Measurements from ENCODE around the gene TSR3.
"Not testable (repeated sequence)": the region's sequence is repeated elsewhere in the genome, so short reads cannot be mapped to it uniquely, and the experiment has no call there.

Gene TSR3

DNA sequence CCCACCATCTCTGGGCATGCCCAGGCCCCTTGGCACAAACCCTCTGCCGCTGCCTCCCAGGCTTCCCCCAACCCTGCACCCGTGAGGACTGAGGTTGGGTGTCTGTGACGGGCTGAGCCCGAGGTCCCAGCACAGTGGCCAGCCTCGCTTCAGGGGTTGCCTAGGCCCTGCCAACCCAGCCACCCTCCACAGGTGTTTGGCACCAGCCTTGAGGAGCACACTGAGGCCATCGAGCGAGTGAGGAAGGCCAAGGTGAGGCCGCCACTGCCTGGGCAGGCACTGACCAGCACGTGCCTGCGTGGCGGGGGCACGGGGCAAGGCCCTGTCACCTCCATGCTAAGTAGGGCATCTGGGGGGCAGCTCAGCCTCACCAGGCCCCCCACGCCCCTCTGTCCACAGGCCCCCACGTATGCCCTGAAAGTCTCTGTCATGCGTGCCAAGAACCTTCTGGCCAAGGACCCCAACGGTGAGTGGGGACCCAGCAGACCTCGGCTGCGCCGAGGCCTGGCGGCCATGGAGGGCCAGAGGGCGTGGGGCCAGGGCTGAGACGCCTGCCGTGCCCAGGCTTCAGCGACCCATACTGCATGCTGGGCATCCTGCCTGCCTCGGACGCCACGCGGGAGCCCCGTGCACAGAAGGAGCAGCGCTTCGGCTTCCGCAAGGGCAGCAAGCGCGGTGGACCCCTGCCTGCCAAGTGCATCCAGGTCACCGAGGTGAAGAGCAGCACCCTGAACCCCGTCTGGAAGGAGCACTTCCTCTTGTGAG is 10.8 kb downstream of the TSR3 start:
- in situ Hi-C loops (cut with MboI; ENCODE audit: low sequenced_read_pairs) = no loop called here

DNA sequence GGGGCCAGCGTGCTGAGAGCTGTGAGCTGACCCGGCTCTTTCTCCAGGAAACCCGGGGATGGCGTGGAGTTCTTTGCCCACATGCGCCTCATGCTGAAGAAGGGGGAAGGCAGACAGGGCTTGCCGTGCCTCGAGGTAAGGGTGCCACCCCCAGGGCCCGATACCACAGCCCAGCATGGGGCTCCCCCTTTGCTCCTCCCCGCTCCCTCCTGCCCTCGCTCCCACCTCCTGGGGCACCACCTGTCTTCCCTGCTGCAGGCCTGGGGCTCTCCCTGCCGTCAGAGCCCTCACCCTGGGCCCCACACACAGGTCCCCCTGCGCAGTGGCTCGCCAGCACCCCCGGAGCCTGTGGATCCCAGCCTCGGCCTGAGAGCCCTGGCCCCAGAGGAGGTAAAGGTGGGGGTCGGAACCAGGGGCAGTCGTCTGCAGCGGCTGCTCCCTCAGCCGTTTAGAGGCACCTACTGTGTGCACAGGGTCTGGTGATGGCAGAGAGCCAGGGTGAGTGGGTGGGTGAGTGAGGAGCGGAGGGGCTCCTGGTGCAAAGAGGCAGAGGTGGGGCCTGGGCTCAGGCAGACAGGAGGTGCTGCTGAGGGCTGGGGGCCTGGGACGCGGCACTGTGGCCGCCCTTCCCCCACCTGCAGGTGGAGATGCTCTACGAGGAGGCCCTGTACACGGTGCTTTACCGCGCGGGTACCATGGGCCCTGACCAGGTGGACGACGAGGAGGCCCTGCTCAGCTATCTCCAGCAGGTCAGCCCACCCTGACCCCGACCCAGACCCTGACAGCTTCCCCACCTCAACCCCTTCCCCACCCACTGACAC is 12.6 kb downstream of the TSR3 start:
- in situ Hi-C loops (cut with MboI; ENCODE audit: low sequenced_read_pairs) = no loop called here

DNA sequence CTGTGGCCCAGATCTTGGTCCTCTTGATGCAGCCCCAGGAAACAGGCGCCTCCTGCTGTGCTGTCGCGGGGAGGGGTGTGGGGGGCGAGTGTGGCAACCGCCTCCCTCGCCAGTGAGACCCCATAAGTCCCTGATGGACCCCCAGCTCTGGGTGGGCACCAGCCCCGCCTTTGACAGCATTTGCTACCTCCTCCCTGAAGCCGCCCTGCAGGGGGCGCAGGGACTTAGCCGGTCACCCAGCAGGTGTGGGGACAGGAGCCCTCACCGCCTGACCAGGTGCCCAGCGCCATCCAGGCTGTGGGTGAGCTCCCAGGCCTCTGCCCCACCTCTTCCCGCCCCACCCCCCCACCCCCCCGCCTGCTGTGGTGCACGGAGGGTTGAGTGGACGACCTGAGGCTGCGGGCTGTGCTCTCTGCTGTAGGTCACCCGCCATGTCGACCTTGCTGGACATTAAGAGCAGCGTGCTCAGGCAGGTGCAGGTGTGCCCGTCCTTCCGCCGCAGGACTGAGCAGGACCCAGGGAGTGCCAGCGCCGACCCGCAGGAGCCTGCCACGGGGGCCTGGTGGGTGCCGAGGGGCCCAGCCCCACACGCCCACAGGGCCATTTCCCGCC is 13.5 kb downstream of the TSR3 start:
- in situ Hi-C loops (cut with MboI; ENCODE audit: low sequenced_read_pairs) = no loop called here

DNA sequence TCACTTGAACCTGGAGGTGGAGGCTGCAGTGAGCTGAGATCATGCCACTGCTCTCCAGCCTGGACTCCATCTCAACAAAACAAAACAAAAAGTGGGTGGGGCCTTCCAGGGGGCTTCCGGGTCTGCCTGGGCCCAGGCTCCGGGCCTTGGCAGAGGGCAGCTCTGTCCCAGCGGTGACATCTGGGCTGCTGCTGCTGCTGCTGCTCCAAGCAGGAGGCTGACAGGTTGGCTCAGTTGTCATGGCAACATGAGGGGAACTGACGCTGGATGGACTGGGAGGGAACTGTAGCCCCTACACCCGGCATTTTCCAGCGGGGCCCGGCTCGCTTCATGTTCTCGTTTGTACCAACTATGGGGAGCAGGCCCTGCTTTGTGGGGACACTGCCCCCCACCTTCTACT is 14.2 kb downstream of the TSR3 start:
- in situ Hi-C loops (cut with MboI; ENCODE audit: low sequenced_read_pairs) = no loop called here

DNA sequence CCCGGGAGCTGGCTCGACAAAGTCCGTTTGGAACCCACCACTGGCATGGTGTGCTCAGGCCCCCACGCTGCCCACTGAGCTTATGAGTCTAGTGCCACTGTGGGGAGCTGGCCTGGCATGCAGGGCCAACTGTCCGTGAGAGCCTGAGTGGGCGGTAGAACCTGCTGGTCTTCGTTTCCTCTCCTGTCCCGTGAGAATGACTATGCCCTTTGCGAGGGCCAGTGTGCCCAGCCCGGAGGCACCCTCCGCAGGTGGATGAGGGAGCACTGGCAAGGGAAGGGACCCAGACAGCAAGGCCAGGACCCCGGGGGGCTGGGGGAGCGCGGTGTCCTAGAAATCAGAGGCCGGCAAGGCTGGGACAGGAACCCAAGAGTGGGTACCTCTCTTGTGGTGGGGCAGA is 15.1 kb downstream of the TSR3 start:
- in situ Hi-C loops (cut with MboI; ENCODE audit: low sequenced_read_pairs) = no loop called here

DNA sequence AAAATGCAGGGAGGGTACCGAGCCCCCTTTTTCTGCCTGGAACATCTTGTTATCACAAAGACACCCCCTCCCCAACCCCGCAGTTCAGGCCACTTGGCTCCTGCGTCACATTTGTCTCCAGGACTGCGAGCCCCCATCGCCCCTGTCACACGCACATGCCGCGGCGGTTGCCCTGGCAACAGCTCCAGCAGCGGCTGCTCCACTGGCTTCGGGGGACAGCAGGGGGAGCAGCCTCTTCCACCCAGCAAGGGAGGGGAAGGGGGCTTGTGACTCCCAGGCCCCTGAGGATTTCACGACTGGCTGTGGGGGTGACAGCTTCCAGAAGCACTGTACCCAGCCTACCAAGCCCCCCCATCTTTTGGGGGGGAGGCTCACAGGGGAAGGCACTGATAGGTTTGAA is 15.7 kb downstream of the TSR3 start:
- in situ Hi-C loops (cut with MboI; ENCODE audit: low sequenced_read_pairs) = no loop called here

DNA sequence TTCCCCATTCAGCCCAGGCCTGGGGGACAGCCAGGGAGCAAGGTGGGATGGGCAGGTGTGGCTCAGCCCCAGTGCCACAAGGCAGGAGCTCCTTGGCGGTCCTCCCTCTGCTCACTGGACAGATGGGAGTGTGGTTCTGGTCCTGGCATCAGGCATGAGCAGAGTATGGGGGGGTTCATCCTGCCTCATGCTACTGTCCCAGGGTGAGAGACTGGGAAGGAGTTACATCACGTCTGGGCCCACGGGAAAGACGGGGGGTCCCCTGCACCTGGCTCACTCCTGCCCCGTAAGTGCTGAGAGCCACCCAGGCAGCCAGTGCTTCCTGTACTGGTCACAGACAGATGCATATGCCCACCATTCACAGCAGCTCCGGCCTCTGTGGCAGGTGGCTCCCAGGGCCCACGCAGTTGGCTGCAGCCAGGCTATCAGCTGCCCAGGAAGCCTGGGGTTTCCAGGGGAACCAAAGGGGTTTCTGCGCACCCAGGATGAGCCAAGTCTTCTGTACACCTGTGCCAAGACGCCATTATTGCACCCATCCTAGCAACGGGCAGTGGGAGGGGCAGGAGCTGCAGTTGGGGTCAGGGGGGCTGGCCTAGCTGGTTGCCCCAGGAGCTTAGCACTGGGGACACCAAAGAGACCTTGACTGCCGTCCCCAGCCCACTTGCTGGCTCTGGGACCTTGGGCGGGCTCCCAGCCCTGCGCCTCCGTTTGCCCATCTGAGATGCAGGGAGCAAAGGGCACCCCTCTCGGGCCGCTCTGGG is 16.3 kb downstream of the TSR3 start:
- in situ Hi-C loops (cut with MboI; ENCODE audit: low sequenced_read_pairs) = no loop called here

DNA sequence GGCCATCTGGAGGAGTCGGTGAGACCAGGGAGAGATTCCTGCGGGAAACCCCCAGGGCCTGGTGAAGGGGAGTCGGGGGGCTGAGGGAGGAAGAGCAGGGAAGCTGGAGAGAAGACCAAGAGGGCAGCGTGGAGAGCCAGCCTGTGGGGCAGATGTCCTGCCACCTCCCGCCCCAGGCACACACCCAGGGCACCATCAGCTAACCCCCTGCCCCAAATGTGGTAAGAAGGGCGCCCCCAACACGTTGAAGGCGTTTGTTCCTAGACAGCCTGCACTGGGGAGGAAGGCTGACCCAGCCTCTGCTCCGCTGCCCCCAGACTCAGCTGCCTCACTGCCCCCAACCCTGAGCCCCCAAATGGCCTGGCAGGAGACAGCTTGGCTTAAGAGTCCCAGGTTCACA is 16.9 kb downstream of the TSR3 start:
- in situ Hi-C loops (cut with MboI; ENCODE audit: low sequenced_read_pairs) = no loop called here

DNA sequence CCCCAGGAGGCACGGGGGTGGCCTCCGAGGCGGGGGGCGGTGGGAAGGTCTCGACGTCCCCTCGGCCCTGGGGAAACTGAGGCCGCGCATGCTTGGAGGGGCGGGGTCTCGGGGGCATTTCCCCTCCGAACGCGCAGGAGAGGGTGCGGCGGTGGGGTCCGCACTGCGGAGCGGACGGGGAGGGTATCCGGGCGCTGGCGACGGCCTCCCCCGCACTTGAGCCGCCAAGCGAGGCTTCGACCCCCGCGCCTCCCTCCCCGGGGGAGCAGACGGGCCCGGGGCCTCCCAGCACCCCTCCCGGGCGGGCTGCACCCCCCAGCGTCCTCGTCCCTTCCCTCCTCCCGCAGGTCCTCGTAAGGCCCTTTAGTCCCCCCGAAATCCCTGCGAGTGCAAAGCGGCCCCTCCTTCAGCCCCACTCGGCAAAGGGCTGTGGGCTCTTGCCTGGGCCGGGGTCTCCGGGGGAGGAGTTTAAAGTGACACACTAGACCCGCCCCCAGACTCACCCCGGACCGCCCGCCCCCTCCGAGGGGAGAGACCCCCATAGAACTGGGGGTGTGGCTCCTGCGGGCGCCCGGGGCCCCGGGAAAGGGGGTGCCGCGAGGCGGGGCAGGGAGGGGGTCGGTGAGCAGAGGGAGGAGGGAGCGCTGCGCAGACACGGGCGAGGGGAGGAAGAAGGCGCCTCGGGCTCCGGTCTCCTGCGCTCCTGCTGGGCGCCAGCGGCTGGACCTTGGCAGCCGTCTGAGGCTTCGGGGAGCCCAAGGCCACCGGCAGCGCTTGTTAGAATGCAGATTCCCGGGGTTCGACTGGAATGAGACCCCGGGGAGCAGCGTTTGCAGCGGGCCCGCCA is 17.6 kb downstream of the TSR3 start:
- in situ Hi-C loops (cut with MboI; ENCODE audit: low sequenced_read_pairs) = no loop called here

DNA sequence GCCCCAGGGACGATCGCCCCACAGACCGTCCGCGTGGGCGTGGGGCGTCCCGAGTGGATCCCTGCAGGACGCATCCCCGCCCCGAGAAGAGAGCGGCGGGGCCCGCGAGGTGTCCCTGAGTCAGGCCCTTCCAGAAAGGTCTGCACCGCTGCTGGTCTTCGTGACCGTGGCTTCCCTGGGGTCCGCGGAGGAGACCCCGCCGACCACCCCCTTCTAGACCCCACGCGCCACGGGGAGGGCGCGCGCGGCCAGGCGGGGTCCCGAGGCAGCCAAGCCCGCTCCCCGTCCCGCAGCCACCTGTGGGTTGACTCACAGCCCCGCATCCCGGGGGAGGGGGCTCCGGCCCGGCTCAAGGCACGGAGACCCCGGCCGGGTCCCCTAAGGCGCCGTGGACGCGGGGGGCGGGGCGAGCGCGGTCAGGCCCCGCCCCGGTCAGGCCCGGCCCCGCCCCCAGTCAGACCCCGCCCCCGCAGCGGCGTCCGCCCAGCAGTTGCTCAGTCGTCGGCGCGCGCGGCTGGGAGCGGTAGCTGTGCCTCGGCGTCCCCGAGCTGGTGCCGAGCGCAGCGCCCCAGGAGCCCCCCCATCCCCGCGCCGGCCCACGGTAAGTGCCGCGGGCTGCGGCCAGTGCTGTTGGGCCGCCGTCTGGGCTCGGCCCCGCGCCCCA is 18.4 kb downstream of the TSR3 start, which contains the start of gene BAIAP3:
BAIAP3 (plus strand) TSS at position 497 of the 664 bp plus-strand sequence. CDS start 4,905 bp downstream, outside the sequence.
- in situ Hi-C loops (cut with MboI; ENCODE audit: low sequenced_read_pairs) = no loop called here

DNA sequence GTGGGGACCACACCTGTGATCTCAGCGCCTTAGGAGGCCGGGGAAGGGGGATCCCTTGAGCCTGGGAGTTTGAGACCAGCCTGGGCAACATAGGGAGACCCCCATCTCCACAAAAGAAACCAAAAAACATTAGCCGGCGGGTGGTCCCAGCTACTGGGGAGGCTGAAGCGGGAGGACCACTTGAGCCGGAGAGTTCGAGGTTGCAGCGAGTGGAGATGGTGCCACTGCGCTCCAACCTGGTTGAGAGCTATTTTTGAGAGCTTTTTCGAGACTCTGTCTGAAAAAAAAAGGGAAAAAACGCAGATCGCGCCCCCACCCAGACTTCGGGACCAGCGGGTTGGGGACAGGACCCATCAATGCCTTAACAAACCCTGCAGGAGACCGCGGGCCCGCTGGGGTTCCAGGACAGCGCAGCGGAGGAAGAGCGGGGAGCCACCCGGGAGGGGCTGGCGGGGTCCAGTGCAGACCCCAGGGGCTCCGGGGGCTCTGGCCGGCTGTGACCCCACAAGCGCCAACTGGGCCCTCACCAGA is 19.0 kb downstream of the TSR3 start:
- in situ Hi-C loops (cut with MboI; ENCODE audit: low sequenced_read_pairs) = no loop called here

DNA sequence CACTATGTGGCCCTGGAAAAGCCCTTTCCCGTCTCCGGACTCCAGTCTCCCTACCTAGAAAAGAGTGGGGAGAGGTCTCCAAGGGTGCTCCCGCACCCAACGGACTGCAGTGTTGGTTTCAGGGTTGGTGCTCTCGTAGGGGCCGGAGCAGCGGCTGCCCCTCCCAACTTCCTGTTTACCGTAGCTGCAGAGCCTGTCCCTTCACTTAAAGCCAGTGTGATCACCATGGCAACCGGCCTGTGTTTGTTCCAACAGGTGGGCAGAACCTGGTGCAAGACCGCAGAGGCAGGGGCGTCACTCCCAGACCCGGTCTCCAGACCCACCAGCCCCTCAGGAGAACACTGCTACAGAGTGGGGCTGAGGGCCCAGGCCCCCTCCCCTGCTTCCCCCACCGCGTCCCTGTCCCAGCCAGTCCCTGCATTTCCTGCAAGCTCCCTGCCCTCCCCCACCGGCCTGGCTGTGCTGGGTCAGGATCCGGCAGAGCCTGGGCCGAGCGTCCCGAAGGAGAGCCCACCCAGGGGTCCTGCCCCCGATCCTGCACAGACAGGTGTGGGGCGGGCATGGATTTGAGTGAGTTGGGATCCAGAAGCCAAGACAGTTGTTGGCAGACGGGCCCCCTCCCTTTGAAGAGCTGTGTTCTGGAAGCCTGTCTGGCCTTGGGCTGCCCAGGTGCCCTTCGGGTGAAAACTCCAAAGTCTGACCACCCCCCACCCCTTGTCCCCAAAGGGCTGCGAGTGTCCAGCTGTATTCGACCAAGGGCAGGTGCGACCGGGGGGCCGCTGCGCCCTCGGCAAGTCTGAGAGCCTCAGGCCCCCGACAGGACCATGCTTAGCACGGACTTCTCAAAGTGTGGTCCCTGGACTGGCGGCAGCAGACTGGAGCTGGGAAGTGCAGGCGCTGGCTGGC is 19.7 kb downstream of the TSR3 start:
- in situ Hi-C loops (cut with MboI; ENCODE audit: low sequenced_read_pairs) = no loop called here

DNA sequence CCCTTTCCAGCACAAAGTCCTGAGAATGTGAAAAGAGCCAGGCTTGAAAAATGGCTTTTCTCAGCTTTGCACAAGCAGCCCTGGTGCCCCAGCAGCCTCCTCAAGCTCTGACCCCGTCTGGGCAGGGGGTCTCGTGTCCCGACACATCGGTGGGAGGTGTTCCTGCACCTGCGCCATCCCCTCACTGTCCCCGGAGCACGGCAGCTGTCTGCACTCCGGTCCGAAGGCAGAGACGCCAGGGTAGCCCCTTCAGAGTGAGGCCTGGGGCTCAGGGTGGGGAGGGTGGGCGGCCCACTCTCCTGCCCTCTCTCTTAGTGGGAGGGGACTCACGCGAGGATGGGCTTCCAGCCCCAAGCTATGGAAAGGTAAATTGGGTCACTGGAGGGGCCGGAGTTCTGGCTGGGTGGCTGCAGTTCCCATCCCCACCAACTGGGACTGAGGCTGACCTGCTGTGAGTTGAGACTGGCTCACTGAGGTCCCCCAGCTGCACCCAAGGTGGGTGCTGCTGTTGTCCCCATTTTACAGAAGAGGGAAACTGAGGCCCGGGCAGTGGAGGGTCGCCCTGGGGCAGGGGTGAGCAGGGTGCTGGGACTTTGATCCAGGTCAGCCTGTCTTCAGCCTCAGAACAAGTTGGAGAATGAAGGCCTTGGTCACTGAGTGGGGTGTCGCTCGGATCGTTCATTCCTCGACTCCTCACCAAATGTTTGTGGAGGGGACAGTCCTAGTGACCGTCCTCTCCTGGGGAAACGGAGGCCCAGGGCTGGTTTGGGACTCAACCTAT is 20.6 kb downstream of the TSR3 start:
- in situ Hi-C loops (cut with MboI; ENCODE audit: low sequenced_read_pairs) = no loop called here

DNA sequence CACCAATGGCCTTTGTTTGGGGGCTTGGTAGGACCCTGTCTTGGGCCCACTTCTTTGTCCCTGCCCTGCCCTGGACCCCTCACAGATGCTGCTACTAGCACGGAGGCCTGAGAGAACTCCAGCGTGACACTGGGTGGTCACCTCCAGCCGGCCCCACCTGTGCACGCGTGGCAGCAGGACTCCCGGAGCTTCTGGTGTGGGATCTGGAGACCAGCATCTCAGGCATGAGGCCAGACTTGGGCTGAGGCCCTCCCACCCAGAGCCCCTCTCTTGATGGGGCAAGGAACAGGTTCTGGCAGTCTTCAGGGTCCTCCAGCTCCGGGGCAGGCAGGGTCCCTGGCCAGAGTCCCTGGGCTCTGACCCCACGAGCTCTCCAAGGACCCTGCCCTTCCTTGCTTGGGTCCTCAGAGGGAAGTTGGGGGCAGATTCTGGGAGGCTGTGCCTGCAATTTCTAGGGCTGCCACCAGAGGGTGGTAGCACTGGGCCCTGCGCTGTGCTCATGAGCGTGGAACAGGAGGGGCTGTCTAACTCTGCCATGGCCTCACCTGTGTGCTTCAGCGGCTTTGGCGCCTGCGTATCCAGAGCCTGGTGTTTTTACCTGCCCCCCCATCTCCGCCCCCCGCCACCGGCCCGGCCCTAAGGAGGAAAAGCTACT is 21.3 kb downstream of the TSR3 start:
- in situ Hi-C loops (cut with MboI; ENCODE audit: low sequenced_read_pairs) = no loop called here

DNA sequence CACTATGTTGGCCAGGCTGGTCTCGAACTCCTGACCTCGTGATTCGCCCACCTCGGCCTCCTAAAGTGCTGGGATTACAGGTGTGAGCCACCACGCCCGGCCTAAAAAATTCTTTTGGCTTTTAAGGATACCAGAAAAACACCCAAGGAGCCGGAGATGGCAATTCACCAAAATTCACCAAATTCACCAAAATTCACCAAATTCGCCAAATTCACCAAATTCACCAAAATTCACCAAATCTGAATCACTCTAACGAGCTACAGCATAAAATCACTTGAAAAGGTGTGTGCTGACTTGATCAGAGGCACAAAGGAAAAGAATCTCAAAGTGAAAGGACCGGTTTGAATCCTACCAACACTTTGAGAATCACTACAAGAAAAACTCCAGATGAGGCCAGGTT is 22.7 kb downstream of the TSR3 start:
- in situ Hi-C loops (cut with MboI; ENCODE audit: low sequenced_read_pairs) = not testable (repeated sequence)

DNA sequence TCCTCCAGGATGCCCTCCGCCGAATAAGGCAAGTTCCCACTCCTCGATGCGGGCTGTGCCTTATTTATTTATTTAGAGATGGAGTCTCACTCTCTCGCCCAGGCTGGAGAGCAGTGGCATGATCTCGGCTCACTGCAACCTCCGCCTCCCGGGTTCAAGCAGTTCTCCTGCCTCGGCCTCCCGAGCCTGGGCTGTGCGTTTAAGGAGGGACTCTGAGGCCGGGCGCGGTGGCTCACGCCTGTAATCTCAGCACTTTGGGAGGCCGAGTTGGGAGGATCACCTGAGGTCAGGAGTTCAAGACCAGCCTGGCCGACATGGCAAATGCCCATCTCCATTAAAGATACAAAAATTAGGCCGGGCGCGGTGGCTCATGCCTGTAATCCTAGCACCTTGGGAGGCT is 23.5 kb downstream of the TSR3 start:
- in situ Hi-C loops (cut with MboI; ENCODE audit: low sequenced_read_pairs) = not testable (repeated sequence)

DNA sequence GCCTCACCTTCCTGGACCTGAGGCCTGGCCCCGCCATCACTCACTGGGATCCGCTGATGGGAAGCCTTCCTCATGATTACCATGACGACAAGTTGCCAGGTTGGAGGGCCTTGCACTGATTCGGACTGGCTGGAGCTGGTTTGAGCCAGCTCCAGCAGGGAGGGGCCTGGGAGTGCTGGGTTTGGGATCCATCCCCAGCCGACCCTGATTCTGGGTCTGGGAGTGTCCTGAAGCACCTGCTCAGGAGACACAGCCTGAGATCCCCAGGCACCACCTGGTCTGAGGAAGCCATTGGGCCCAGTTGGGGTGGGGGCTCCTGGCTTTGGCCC is 24.1 kb downstream of the TSR3 start:
- in situ Hi-C loops (cut with MboI; ENCODE audit: low sequenced_read_pairs) = no loop called here

Measured in hTERT RPE-1 (cell line).